Measurements from ENCODE around the gene PPARD.

- TF ChIP-seq, protein P1, sequence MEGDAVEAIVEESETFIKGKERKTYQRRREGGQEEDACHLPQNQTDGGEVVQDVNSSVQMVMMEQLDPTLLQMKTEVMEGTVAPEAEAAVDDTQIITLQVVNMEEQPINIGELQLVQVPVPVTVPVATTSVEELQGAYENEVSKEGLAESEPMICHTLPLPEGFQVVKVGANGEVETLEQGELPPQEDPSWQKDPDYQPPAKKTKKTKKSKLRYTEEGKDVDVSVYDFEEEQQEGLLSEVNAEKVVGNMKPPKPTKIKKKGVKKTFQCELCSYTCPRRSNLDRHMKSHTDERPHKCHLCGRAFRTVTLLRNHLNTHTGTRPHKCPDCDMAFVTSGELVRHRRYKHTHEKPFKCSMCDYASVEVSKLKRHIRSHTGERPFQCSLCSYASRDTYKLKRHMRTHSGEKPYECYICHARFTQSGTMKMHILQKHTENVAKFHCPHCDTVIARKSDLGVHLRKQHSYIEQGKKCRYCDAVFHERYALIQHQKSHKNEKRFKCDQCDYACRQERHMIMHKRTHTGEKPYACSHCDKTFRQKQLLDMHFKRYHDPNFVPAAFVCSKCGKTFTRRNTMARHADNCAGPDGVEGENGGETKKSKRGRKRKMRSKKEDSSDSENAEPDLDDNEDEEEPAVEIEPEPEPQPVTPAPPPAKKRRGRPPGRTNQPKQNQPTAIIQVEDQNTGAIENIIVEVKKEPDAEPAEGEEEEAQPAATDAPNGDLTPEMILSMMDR (IDR thresholded peaks at IDR 0.05) = no peak
- no peak for TF ChIP-seq POLR2A (IDR thresholded peaks at IDR 0.05)
- TF ChIP-seq POLR2AphosphoS5 (IDR thresholded peaks at IDR 0.05) = no peak
Observed at GRCh38 chr6:35371494-35372262, 29.3 kb downstream of the PPARD start.
